Measurements from ENCODE around the gene AOC3. TPM values are rescaled to one million over a fixed set of nuclear protein-coding genes. Genes with fewer than 3 reads are reported as not detected.

The AOC3 gene
- total and polyA plus RNA-seq, 2 donors (not counting 3 experiments of a cell fraction or from before 2014, with no cell fraction given) = 0.11 to 0.27 TPM

DNA sequence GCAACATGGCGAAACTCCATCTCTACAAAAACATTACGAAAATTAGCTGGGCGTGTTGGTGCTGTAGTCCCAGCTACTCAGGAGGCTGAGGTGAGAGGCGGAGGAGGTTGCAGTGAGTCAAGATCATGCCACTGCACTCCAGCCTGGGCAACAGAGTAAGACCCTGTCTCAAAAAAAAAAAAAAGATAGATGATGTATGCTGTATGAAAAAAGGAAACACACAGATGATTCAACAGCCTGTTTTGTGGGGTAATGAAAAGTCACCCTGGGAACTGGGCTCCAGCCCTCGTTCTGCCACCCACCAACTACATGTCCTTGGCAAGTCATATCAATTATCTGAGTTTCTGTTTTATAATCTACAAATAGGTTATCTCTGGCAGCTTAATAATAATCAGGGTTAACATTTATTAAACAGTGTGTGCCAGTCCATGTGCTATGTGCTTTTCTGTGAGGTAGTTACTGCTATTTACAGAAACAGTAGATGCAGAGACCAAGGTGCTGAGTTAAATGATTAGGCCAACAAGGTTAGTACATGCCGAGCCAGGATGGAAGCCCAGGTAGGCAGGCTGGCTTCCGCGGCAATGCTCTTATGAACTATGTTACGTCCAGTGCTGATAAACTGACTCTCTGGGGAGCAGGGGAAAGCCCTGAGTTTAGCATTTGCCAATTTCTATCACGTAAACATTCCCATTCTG lies 50.7 kb downstream of the AOC3 start:
- no peak overlapping the region for H3K4me3 ChIP-seq (replicated peaks in 1 of 3; ENCODE audit: insufficient read depth in 1 of 3, low read depth in 1 of 3, low read length in 3 of 3)
- no peak overlapping the region for H3K4me2 ChIP-seq (ENCODE audit: insufficient read depth, low read length)
- BruUV-seq (replicated peaks) = no TSS peak
- H3K27ac ChIP-seq (ENCODE audit: insufficient read depth, low read depth, low read length) = no peak overlapping the region
- FAIRE-seq (no peak), DNase-seq (ENCODE audit: low read depth, low spot score) (no peak)
- no peaks in the 10 kb centered on the region for H3K36me3 ChIP-seq (ENCODE audit: control insufficient read depth in 2 of 2, extremely low read depth in 1 of 2, insufficient read depth in 2 of 2, low read length in 2 of 2)
- no peaks in the 10 kb centered on the region for H3K9me3 ChIP-seq (replicated peaks; ENCODE audit: control insufficient read depth, insufficient read depth, low read length)
- no peaks in the 10 kb centered on the region for H3K4me1 ChIP-seq (ENCODE audit: control insufficient read depth, extremely low read depth, insufficient read depth, low read length)
- H3K9me1 ChIP-seq (replicated peaks; ENCODE audit: control insufficient read depth, extremely low read depth, insufficient read depth, low read length) = no peaks in the 10 kb centered on the region
- no peaks in the 10 kb centered on the region for H4K20me1 ChIP-seq (replicated peaks; ENCODE audit: control insufficient read depth, extremely low read depth, insufficient read depth, low read length)
- intact Hi-C loops (cut with micrococcal nuclease) = no loop called here
- POLR2A ChIA-PET = no interaction called here
- CTCF ChIA-PET = interaction anchor here (1.5 to 1.6 kb wide), 3 partner anchors 10 to 27 kb away, joined by 3 to 6 read pairs (median 3); no protein-coding TSS in a partner anchor
- TF ChIP-seq MAX (IDR thresholded peaks at IDR 0.05; ENCODE audit: insufficient read depth, insufficient read length) (no peak), GATA2 (IDR thresholded peaks at IDR 0.05; ENCODE audit: insufficient read depth, insufficient read length, low read depth, low read length) (no peak)
- H3K27me3 ChIP-seq (ENCODE audit: control insufficient read depth in 2 of 2, insufficient read depth in 2 of 2, low read length in 2 of 2) = peaks cover 6 to 9% of the 10 kb centered on the region in 2 experiments
- H3K79me2 ChIP-seq (ENCODE audit: control insufficient read depth, insufficient read depth, low read length) = no peaks in the 10 kb centered on the region
- H3K9ac ChIP-seq (replicated peaks; ENCODE audit: extremely low read depth, insufficient read depth, low read length) = no peak overlapping the region
- dilution Hi-C loops (cut with MboI; ENCODE audit: extremely low pct_ligation_motif_present, low sequenced_read_pairs) = no loop called here
- no peak overlapping the region for H2AFZ ChIP-seq (ENCODE audit: low read depth, low read length)

- H3K9me1 ChIP-seq (replicated peaks; ENCODE audit: control insufficient read depth, extremely low read depth, insufficient read depth, low read length) = no peaks in the 10 kb centered on the region
- BruUV-seq (replicated peaks) = no TSS peak
- dilution Hi-C loops (cut with MboI; ENCODE audit: extremely low pct_ligation_motif_present, low sequenced_read_pairs) = no loop called here
- H3K4me2 ChIP-seq (ENCODE audit: insufficient read depth, low read length) = no peak overlapping the region
- H4K20me1 ChIP-seq (replicated peaks; ENCODE audit: control insufficient read depth, extremely low read depth, insufficient read depth, low read length) = no peaks in the 10 kb centered on the region
- no peaks in the 10 kb centered on the region for H3K36me3 ChIP-seq (ENCODE audit: control insufficient read depth in 2 of 2, extremely low read depth in 1 of 2, insufficient read depth in 2 of 2, low read length in 2 of 2)
- no peak for DNase-seq (ENCODE audit: low read depth, low spot score)
- H3K79me2 ChIP-seq (ENCODE audit: control insufficient read depth, insufficient read depth, low read length) = no peaks in the 10 kb centered on the region
- no peak overlapping the region for H2AFZ ChIP-seq (ENCODE audit: low read depth, low read length)
- H3K9ac ChIP-seq (replicated peaks; ENCODE audit: extremely low read depth, insufficient read depth, low read length) = no peak overlapping the region
- no peak for FAIRE-seq
- no peak for TF ChIP-seq EZH2 (IDR thresholded peaks at IDR 0.05; ENCODE audit: borderline replicate concordance, low read depth, low read length, severe bottlenecking)
- TF ChIP-seq JUN (IDR thresholded peaks at IDR 0.05; ENCODE audit: borderline replicate concordance, insufficient read depth, insufficient read length, low read depth) = no peak
- no peak for TF ChIP-seq MAX (IDR thresholded peaks at IDR 0.05; ENCODE audit: insufficient read depth, insufficient read length)
- no peak for TF ChIP-seq FOS (IDR thresholded peaks at IDR 0.05; ENCODE audit: borderline replicate concordance, insufficient read depth, low read length)
- TF ChIP-seq CTCF (IDR thresholded peaks at IDR 0.05; ENCODE audit: extremely low read depth in 1 of 2, insufficient read depth in 1 of 2, low read depth in 1 of 2, low read length in 2 of 2) = no peak
- TF ChIP-seq POLR2A (IDR thresholded peaks at IDR 0.05; ENCODE audit: low read depth, low read length) = no peak
- TF ChIP-seq POLR2AphosphoS5 (IDR thresholded peaks at IDR 0.05; ENCODE audit: insufficient read depth, low read depth, low read length) = no peak
- peaks cover 10 to 11% of the 10 kb centered on the region in 2 experiments for H3K27me3 ChIP-seq (ENCODE audit: control insufficient read depth in 2 of 2, insufficient read depth in 2 of 2, low read length in 2 of 2)
- no peak overlapping the region for H3K4me3 ChIP-seq (replicated peaks in 1 of 3; ENCODE audit: insufficient read depth in 1 of 3, low read depth in 1 of 3, low read length in 3 of 3)
- POLR2A ChIA-PET = no interaction called here
- no peaks in the 10 kb centered on the region for H3K9me3 ChIP-seq (replicated peaks; ENCODE audit: control insufficient read depth, insufficient read depth, low read length)
- no peak overlapping the region for H3K27ac ChIP-seq (ENCODE audit: insufficient read depth, low read depth, low read length)
- intact Hi-C loops (cut with micrococcal nuclease) = no loop called here
- no peaks in the 10 kb centered on the region for H3K4me1 ChIP-seq (ENCODE audit: control insufficient read depth, extremely low read depth, insufficient read depth, low read length)
- CTCF ChIA-PET = interaction anchor here (0.9 kb wide), 1 partner anchor 12 kb away, joined by 4 read pairs; no protein-coding TSS in a partner anchor
Measured at GRCh38 chr17:42904110-42904469, 53.1 kb downstream of the AOC3 start.

All from endothelial cell of umbilical vein (primary cell).